Smooth muscle cell of the brain vasculature (primary cell): ENCODE data around the gene WWOX.

Source experiments
- DNase-seq: peaks from one replicate; pipeline ENCODE4 v3.0.0-alpha.2; 2012; ENCODE audit warnings: low read depth, low spot score

WWOX gene

DNA sequence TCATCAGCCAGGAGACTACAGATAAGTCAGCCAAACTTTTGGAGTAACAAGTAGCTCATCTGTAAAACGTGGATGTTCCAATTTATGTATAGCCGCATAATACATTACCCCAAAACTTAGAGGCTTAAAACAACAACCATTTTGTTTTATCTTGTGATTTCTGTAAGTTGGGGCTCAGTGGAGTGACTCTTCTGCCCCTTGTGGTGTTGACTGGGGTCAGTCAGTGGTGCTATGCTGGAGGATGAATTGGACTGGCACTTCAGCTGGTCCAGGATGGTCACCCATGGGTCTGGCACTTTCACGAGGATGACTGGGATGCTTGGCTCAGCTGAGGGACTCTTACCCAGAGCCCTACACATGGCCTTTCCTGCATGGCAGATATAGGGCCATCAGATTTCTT is 172.5 kb downstream of the WWOX start:
- no peak for DNase-seq

DNA sequence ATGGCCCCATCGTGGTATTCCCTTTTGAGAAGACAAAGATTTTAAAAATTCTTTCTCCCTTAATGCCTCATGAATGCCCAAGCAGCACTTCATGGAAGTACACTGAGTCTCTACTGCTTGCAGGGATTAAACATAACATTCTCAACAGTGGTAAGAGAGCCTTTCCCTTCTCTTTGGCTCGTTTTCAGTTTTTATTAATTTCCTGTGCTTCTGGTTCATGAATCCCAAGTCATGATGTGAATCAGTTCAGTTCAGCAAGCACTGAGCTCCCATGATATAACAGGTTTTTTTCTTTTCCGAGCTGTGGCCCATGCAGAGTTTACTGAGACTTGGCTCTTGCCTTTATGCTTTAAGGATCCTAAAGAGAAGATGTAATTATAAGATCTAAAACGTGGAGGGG is 175.3 kb downstream of the WWOX start:
- DNase-seq = no peak

DNA sequence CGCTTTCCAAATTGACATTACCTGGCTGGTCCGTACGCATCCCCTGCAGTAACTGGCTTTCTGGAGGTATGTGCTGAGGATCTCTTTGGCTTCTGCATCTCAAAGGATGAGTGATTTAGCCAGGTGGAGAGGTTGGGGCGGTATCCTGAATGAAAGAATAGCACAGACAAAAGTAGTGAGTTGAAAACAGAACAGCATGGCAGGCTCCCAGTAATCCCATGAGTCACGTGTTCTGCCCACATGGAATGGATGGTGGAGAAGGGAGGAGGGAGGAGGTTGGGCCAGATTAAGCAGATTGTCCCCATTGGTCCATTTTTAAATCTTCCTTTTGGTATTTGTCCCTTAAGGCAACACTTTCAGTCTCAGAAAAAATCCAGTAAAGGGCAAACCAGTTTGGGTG is 176.0 kb downstream of the WWOX start:
- no peak for DNase-seq

DNA sequence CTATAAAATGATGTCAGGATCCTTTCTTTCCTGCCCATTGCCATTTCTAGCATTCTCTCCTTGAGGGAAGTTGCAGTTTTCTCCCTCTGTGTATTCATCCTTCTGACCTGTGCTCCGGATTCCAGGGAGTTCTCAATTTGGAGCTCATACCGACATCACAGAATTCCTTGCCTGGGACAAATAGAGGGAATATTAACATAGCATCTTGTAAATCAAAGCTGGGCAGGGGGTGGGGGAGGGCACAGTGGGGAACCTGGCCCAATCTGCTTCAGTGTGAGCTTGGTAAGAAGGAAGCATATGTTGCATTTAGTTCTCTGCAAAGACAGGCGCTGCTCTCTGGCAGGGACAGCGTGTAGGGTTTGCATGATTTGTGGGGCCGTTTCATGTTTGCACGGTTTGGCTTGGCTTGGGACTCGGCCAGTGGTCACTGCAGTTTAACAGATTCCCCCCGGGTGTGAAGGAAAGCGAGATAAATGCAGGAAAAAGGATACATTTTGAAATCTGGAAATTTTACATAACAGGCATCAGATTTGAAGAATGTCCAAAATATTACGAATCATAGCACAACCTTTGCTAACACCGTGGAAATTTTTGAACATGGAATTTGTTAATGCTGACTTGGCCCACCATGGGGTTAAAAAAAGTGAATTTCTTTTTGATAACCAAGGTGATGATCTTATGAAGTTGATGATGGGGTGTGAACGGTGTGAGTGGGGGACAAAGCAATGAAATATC is 178.0 kb downstream of the WWOX start:
- no peak for DNase-seq

DNA sequence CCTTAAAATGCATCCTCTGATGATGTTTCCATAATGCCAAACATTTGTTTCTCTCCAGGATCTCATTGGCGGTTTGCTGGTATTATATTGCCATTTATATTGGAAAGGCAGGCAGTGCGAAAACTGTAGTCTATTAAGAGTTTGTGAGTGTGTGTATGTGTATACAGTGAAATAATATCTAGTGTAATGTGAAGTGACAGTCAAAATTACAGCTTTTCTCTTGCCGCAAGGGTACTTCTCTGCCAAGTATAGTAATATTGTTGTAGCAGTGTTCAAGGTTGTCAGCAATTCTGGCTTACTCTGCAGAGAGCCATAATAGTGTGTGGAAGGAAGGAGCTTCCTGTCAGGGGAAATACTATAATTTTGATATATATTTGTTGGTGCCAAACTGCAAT is 178.6 kb downstream of the WWOX start:
- DNase-seq = no peak

DNA sequence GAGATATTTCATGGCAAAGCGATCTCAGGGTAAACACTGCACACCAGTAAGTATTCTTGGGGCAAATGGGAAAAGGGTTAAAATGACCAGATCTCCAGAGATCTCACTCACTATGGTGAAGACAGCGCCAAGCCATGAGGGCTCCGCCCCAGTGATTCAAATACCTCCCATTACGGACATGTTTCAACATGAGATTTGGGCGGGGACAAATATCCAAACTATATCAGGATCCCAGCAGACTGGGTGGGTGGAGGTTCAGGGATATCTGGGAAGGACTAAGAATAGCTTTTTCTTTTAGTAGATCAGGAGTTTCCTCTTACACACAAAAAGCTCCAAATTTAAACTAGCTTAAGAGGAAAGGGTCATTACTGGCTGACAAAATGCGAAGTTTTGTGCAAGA is 181.7 kb downstream of the WWOX start:
- no peak for DNase-seq

DNA sequence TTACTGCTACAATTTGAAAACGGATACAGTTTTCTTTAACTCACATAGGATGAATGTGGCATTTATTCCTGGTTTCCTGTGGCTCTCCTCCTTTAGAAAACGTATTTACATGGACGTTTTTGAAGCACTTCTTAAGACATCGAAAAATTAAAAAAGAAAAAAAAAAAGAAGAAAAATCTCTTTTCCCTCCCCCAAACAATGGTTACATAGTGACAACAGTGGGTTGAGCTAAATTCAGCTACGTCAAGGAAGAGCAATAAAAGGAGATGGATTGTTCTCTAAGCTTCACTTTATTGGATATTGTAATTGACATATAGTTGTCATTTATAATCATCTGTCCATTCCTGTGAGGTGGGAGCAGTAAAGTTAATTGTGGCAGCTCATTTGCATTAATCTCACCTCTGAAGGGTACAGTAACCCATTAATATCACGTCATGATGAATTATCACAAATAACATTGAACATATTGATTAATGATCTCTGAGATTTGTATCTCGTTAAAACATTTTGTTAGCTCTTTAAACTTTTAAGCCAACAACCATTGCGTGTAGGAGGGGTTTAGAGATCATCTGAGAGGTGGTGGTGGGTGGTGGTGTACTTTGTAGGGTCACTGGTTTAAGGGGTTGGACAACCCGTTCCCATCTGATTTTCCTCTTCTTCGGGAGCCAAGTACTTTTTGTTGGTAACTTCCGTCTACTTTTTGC is 184.2 kb downstream of the WWOX start:
- DNase-seq = no peak

DNA sequence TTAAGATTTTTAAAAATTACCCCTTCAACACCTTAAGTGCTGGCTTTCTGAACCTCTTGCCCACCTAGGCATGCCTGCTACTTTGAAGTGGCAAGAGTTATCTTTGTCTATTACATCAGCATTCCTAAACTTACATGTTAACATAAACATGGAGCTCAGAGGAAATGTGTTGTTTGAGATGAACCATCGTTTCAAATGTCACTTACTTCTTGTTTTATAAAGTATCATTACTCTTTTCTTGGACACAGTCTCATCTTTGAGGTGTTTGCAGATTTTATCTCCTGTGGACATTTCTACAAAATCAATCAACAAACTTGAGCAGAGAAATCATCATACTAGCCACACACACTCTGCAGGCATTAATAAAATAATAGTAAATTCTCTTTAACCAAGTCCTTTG is 184.9 kb downstream of the WWOX start:
- no peak for DNase-seq

DNA sequence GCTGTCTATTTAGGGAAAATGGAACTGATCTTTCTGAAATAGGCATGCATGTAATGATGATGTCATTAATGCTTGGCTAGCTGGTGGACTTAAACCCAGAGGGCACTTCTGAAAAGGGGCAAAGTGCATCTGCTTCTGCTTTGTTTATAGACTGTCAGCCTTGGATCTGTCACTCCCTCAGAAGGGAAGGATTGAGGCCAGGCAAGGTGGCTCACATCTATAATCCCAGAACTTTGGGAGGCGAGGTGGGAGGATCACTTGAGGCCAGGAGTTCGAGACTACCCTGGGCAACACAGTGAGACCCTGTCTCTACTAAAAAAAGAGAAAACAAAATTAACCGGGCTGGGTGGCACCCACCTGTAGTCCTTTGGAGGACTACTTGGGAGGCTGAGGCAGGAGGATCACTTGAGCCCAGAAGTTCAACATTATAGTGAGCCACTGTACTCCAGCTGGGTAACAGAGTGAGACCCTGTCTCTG is 185.5 kb downstream of the WWOX start:
- no peak for DNase-seq

DNA sequence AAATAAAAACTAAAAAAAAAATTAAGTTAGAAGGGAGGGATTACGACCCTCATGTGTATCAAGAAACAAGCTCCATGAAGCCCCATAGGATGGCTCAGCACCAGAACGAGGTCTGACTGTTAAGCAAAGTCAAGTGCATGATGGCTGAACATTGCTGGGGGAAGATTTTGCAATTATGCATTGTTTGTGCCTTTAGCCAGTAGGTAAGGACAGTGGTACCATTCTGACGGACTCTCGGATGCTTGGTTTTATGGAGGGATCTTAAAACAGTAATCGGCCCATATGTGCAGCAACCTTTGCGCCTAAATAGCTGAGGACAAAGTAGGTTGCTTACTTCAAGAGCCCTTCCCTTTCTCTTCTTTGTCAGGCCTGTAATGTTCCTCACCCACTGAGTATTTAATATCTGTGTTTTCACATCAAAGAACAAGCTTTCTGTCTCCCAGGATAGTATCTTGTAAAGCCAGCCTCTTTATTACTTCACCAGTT is 186.0 kb downstream of the WWOX start:
- no peak for DNase-seq

DNA sequence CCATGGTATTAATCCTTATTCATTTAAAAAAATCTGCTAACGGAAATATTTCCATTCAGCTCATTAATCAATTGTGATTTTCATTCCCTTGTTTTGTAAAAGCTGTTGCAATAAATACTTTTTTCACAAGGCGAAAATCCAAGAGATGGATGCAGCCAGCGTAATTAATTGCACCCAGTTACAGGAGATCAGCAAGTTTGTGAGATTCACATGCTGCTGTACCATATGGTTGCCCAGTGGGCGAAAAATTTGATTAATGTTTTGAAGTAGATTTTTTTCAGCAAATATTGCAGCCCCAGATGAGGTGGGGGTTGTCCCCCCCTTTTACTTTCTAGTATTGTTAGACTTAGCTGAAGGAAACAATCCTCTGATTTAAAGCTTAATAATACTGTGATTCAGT is 186.6 kb downstream of the WWOX start:
- DNase-seq = no peak

DNA sequence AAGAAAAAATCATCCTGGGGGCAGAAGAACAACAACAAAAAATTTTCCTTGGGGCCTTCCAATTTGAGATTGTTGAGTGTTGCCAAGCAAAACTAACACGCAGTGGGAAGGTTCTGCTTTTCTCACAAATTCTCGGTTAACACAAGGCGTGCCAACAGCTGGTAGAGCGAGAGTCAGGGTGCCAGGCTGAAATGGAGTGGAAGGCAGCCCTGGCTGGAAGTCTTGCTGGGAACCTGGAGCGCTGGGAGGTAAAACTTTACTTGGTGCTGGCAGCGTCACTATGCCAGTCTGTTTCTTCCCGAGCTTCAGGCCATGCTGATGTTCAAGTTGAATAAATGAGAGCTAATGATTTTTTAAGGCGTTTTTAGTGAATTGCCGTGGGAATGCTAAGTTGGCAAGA is 189.4 kb downstream of the WWOX start:
- no peak for DNase-seq

DNA sequence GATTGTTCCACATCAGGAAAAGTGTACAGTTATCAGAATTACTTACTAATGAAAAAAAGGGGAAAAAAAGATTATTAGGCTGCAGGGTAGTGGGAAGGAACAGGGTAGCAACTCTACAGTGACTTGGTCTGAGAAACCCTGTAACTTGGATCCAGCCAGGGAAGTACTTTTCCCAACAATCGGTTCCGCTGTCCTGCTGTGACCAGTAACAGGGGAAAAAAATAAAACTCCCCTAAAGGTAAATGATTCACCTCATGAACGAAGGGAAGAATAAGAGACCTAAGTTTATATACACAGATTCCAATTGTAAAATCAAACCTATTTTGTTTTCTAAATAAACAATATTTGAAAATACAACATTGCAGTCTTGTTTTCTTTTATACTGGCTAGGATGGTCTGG is 189.9 kb downstream of the WWOX start:
- no peak for DNase-seq

DNA sequence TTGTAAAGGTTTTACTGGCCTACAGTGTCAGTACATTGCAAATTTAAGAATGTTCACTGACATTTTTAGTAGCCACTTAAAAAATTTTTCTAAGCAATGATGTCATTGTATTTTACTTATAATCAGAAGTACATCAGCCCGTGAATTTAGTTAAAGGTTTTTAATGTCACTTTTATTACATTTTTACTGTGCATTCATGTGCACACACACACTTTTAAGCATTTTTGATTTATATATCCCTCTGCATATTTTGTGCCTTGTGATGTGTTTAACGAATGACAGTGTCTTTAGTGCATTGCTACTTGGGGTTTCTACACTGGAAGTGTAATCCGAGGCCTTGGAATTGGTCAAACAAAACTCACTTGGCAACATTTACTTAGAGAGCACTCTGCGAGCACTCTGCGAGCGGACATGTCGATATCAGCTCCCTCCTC is 190.4 kb downstream of the WWOX start:
- no peak for DNase-seq

DNA sequence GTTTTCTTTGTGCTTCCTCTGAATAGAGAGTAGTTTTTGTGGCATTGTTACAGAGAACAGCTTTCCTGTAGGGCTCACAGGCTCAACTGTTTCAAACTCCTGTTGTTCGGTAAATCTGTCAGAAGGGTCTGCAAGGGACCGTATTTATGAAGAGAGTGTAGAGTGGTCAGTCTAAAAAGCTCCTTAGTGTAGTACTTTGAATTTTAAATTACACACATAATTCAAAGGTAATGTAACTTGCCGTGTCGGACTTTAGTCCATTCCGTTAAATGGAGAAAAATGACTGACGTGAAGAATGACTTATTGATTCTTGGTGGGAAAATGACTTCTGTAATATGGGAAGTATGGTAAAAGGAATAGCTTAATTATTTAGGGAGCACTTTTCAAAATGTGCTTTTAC is 190.9 kb downstream of the WWOX start:
- no peak for DNase-seq

DNA sequence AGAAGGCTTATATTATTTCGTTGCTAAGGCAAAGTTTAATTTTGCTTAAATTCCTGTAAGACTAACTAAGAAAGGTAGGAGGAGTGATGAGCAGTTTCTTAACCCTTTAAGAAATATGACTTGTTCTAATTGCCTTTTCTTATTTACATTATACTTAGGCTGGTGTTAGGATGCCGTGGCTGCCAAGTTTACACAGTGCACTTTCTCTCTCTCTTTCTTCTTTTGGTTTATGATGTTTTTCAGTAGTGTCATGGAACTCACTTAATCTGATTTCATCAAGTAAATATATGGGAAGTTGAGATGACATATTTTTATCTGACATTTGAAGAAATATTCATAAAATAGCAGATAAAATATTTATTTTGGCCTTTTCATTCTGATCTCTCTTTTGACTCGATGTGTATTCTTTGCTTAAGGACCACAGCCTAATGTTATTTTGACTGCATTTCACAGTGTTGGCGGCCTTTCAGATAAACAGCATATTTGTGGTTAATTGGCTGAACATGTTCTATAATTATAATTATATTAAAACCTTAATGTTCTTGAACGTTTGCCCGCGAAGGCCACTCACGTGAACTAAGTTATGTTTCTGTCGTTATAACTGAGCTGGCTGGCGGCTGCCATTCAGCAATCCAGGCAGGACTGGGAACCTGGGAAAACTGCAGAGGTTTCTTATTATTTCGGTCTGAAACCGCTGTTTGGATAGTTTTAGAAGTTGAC is 191.6 kb downstream of the WWOX start:
- no peak for DNase-seq

DNA sequence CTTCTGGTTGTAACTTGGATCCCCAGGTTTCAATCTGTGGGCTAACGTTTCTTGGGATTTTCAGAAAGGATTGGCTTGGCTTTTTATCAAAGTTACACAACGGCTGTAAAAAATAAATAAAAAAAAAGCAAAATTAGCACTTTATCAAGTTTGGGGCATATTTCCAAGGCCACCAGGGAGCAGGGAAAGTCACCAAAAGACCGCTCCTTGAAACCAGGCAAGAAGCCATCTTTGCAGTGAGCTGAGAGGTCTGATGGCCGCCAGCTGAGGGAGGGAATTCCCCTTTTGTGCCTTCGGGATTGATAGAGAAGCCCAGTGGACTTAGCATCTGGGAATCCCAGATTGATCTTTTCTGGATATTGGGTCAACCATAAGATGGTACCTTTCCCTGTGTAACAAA is 192.2 kb downstream of the WWOX start:
- no peak for DNase-seq

DNA sequence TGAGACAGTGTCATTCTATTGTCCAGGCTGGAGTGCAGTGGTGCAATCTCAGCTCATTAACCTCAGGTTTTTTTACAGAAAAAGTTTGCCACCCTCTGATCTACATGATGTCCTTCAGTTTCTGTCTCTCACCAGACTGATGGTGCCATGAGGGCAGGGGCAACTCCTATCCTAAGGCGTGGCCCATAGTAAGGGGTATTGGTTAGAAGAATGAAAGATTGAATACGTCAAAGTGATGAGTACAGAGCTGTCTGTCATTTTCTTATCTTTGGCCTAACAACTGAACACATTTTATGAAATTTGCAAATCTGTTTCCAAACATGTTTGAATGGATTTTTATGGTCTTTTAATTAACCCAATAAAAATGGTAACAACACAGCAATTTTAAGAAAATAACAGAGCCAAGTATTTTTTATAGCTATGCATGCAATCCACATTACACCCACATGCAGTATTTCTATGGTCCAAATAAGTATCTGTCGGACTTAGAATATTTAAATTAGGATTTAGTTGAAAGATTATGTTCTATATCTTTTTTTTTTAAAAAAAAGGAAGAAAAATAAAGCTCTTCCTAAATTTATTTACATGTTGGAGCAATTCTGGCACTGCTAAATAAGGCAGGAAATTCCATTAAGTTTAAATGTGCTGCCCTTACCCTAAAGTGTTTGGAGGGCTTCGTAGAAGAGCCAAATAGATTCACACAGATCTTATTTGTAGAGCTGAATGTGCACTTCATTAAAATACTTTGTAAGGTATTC is 192.8 kb downstream of the WWOX start:
- no peak for DNase-seq

DNA sequence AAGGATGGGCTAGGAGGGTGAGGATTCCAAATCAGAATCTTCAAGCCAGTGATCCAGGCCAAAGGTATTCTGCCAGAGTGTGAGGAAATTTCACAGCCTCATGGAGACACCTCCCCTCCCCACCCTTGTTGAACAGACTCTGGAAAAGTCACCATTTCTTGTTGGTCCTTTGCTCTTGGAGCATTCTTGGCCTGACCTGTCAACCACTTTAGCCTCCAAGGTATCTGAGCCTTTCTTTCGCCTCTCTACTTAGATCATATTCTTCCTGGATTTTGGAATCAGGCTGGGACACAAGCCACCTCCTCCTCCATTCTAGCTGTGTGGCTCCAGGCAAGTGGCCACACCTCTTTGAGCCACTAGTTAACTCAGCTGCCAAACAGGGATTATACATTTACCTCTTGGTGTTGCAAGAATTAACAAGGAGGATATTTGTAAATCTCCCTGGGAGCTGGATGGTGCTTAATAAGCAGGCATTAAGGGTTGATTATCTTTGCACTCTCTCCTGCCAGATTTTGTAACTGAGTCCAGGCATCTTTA is 193.5 kb downstream of the WWOX start:
- DNase-seq = no peak

DNA sequence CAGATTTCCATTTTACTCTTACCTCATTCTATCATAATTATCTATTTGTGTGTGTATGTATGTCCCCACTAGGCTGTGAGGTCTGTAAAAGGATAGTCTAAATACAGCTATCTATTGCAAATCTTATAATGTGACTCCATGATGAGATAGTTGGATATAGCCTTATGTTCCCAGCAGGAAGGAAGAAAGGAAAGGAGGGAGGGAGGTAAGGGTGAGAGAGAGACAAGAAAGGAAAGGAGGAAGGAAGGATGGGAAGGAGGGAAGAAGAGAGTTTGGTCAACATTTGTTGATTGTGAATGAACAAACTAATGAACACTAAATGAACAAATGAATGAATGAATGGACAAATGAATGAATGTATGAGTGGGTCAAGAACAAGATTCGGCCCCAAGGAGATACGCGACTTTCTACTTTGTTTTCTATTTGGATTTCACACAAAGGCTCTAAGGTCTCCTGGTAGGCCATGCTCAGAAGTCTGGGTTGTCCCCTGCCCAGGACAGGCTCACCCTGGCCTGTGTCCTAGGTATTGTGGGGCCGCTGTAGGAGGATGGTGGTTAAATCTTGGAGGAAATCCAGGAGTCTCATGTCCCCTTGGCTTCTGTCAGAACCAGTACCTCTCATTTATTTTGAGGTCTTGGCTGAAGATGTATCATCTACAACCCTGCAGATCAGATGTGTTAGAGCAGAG is 195.2 kb downstream of the WWOX start:
- no peak for DNase-seq
